GM12878 (cell line): ENCODE results near the gene RIIAD1.
A peak's percentile ranks its signal among the peaks of the same experiment; 100 is the strongest.

Experiments used
- CBX5 ChIP-seq: sonication (generic); IDR thresholded peaks from 2 replicates; pipeline ENCODE4 v1.6.1; 2016; ENCODE audit warnings: low read depth, moderate library complexity, mild to moderate bottlenecking, inconsistent platforms
- CHD4 ChIP-seq: fragments of 200-600 bp; sonication (generic); IDR thresholded peaks from 2 replicates; pipeline ENCODE4 v1.6.1; 2016; ENCODE audit warnings: mild to moderate bottlenecking
- CTCF ChIP-seq, 3 experiments: IDR thresholded peaks in 2 of 3; conservative IDR thresholded peaks in 1 of 3; 2 replicates each; pipeline ENCODE4 v1.5.1; 2011; ENCODE audit warnings: low read depth in 3 of 3, low read length in 3 of 3, mild to moderate bottlenecking in 3 of 3, control low read depth in 2 of 3, moderate library complexity in 2 of 3, inconsistent platforms in 1 of 3, mixed read lengths in 1 of 3; ENCODE audit not compliant: control insufficient read depth in 2 of 3, insufficient read depth in 1 of 3; ENCODE audit errors: extremely low read depth in 1 of 3
- FOS ChIP-seq: IDR thresholded peaks from 3 replicates; pipeline ENCODE4 v1.6.1; 2011; ENCODE audit warnings: borderline replicate concordance; ENCODE audit not compliant: insufficient read length; ENCODE audit errors: extremely low read depth
- KDM1A ChIP-seq: fragments of 200-600 bp; sonication (generic); IDR thresholded peaks from 2 replicates; pipeline ENCODE4 v1.6.1; 2016; ENCODE audit warnings: borderline replicate concordance
- MXI1 ChIP-seq: fragments of 150-350 bp; IDR thresholded peaks from 2 replicates; pipeline ENCODE4 v1.6.1; 2011; ENCODE audit warnings: low read depth, mild to moderate bottlenecking, inconsistent platforms, low read length, improper control_type of control experiment
- NFYB ChIP-seq: IDR thresholded peaks from 2 replicates; pipeline ENCODE4 v1.6.1; 2011; ENCODE audit warnings: low read depth, mild to moderate bottlenecking, low read length, improper control_type of control experiment, moderate library complexity; ENCODE audit not compliant: insufficient read depth
- POLR2A ChIP-seq: IDR thresholded peaks from 2 replicates; pipeline ENCODE4 v1.6.1; 2011; ENCODE audit warnings: low read depth, mild to moderate bottlenecking, low read length
- RAD21 ChIP-seq: IDR thresholded peaks from 2 replicates; pipeline ENCODE4 v1.6.1; 2011; ENCODE audit warnings: mild to moderate bottlenecking, low read depth, low read length, moderate library complexity; ENCODE audit not compliant: insufficient read depth
- REST ChIP-seq: IDR thresholded peaks from 2 replicates; pipeline ENCODE4 v1.6.1; 2012; ENCODE audit warnings: mild to moderate bottlenecking, low read depth, low read length
- STAT3 ChIP-seq: IDR thresholded peaks from 2 replicates; pipeline ENCODE4 v1.6.1; 2011; ENCODE audit warnings: low read depth, low read length, improper control_type of control experiment
- ZBTB4 ChIP-seq: fragments of 450-650 bp; formaldehyde crosslinking; IDR thresholded peaks from 2 replicates; pipeline ENCODE4 v1.4.0; 2022; ENCODE audit warnings: mild to moderate bottlenecking, moderate library complexity
- TF ChIP-seq, protein P1 (sequence below): IDR thresholded peaks from 2 replicates; pipeline ENCODE4 v1.6.1; 2011; ENCODE audit warnings: low read depth, mild to moderate bottlenecking, low read length, moderate library complexity, borderline replicate concordance; ENCODE audit errors: extremely low read depth

DNA sequence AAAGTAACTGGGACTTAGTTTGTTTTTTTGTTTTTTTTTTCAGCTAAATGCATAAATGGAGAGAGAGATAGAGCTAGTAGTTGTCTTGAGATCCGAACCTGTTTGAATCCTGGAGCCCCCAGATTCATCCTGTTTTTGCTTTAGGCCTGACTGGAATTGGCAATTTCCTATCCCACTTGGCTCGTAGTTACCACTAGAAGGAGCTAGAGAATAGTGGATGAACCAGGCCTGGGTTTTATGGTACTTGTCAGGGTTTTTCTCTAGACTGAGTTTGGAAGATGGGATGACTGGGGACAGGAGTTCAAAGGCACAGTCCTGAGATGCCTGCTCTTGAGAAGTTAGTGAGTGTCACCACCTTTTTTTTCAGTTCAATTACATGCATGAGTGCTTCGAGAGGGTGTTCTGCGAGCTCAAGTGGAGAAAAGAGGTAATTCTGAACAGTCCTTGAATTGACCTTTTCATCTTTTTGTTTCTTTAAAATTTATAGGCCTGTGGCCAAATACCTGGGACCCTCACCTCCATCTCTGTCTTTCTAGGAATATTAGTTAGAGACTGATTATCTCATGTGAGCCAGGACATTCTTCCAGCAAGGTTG, 28.2 kb upstream of the RIIAD1 start:
- TF ChIP-seq, protein P1, sequence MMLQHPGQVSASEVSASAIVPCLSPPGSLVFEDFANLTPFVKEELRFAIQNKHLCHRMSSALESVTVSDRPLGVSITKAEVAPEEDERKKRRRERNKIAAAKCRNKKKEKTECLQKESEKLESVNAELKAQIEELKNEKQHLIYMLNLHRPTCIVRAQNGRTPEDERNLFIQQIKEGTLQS, result no peak
- TF ChIP-seq STAT3 (no peak), NFYB (no peak), CTCF (IDR thresholded peaks at IDR 0.05 in 2 of 3, conservative IDR thresholded peaks at IDR 0.05 in 1 of 3; ENCODE audit: control insufficient read depth in 2 of 3, extremely low read depth in 1 of 3, insufficient read depth in 1 of 3, low read depth in 3 of 3, low read length in 3 of 3) (peak; percentile 54 to 66 (median 61); a peak in 5 of 6 replicates), ZBTB4 (CRISPR knock-in tag) (no peak), CBX5 (no peak), KDM1A (no peak), RAD21 (peak; percentile 79), REST (no peak), CHD4 (no peak), FOS (no peak), POLR2A (no peak), MXI1 (no peak)
